Pulmonary artery endothelial cell (primary cell): ENCODE measurements around the gene CLEC2B. TPM values are rescaled to one million over a fixed set of nuclear protein-coding genes. Genes with fewer than 3 reads are reported as not detected.

Experiments
- DNase-seq: peaks from one replicate; pipeline ENCODE4 v3.0.0-alpha.2; 2011; ENCODE audit warnings: low read depth, low spot score
- total RNA-seq: library from RNA; depleted of rRNA; stranded (reverse); fragments of >200 nt; gene quantifications from 2 replicates; pipeline ENCODE4 v1.2.3, GENCODE V29; 2014

CLEC2B gene
- total RNA-seq, 1 donor from 2014 or later, result 11.9 TPM

GRCh38 chr12:9809866-9810265 is 59.3 kb downstream of the CLEC2B start:
- no peak for DNase-seq

GRCh38 chr12:9809338-9809737 is 59.8 kb downstream of the CLEC2B start:
- DNase-seq, result no peak

GRCh38 chr12:9808504-9808903 is 60.6 kb downstream of the CLEC2B start:
- DNase-seq, result no peak

- no peak for DNase-seq
These were observed 62.4 kb downstream of the CLEC2B start for GRCh38 chr12:9806714-9807113.

- no peak for DNase-seq
These were observed 63.3 kb downstream of the CLEC2B start for GRCh38 chr12:9805883-9806282.

Other genes starting within 250 kb of the CLEC2B start
- gene CLEC2D, start 199.6 kb downstream of the CLEC2B start, total RNA-seq, result 0.42 and 0.79 TPM in 2 replicates
- not detected in 2 replicates for gene CLECL1, start 136.3 kb downstream of the CLEC2B start, total RNA-seq
- 0.14 and 0.20 TPM in 2 replicates for gene CD69, start 108.5 kb downstream of the CLEC2B start, total RNA-seq
- gene KLRF1, start 41.9 kb downstream of the CLEC2B start, total RNA-seq, result 0.07 and 0.11 TPM in 2 replicates
- not detected in 2 replicates for gene KLRF2, start 12.1 kb upstream of the CLEC2B start, total RNA-seq
- not detected in 2 replicates for gene CLEC2A, start 63.0 kb upstream of the CLEC2B start, total RNA-seq
- gene CLEC12A, start 102.1 kb upstream of the CLEC2B start, total RNA-seq, result not detected in 2 replicates
- 0.18 TPM in 1 of 2 replicates, not detected in the other for gene CLEC1B, start 129.8 kb upstream of the CLEC2B start, total RNA-seq
- 0.35 and 0.46 TPM in 2 replicates for gene CLEC12B, start 141.3 kb upstream of the CLEC2B start, total RNA-seq
- not detected in 2 replicates for gene CLEC9A, start 161.3 kb upstream of the CLEC2B start, total RNA-seq
- 3.6 and 16.0 TPM in 2 replicates for gene CLEC1A, start 229.6 kb upstream of the CLEC2B start, total RNA-seq